Measurements from ENCODE around the gene TRABD2B. TPM values are rescaled to one million over a fixed set of nuclear protein-coding genes. Genes with fewer than 3 reads are reported as not detected.

TRABD2B gene
- total and polyA plus RNA-seq, 2 of the 4 experiments (the other 2 are of a cell fraction) = not detected

DNA sequence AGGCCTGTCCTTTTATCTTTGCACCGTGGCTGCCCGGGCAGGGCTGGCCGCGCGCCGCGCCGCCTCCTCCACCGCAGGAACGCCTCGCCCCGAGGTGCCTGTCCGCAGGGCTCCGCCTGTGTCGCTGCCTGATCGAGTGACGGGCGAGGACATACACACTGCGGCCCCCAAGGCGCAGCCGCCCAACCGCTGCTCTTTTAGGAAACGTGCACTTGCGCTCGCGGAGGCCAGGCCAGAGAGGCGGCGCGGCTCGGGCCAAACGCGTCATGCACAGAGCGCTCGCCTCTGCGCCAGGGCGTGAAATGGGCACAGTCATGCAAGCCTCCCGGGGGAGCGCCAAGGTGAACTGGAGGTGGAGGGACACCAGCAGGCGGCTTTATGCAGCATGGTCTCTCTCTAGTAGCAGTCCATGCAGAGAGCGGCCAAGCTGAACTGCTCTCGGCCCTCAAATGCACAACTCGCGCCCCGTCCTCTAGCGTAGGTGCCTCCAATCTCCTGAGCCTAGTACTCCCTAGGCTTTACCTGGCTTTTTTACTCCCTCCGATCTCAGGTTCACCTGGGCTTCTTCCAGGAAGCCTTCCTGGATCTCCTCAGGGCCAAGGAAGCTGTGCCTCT, 12.9 kb downstream of the TRABD2B start:
- no peak for ATAC-seq (ENCODE audit: low read depth)

More for the DNA sequence above, 12.9 kb downstream of the TRABD2B start:
- no peak overlapping the region for H4K5ac ChIP-seq (ENCODE audit: low read depth, low read length)
- H2BK120ac ChIP-seq (ENCODE audit: low read depth, low read length) = no peak overlapping the region
- 18% methylated on average over 21 of the region's 46 CpGs; no CpG with 5 or more reads in 1 of the 2 experiments for WGBS, 2 experiments (ENCODE audit: extremely low coverage in 2 of 2, insufficient read length in 1 of 2)
- H3K18ac ChIP-seq (ENCODE audit: low read depth, low read length) = no peak overlapping the region
- H3K4me3 ChIP-seq (ENCODE audit: insufficient read depth, low read depth, low read length) = no peak overlapping the region
- no peak overlapping the region for H3K23ac ChIP-seq (ENCODE audit: low read depth, low read length)
- H2AK9ac ChIP-seq (replicated peaks; ENCODE audit: low read depth, low read length, poor library complexity) = no peak overlapping the region
- no peak overlapping the region for H2AK5ac ChIP-seq (ENCODE audit: low read depth, low read length)
- H2BK15ac ChIP-seq (ENCODE audit: low read depth, low read length) = no peak overlapping the region
- no peak overlapping the region for H4K91ac ChIP-seq (ENCODE audit: insufficient read depth, low read depth, low read length)
- H3K9me3 ChIP-seq (ENCODE audit: control insufficient read depth, insufficient read depth, low read length) = no peaks in the 10 kb centered on the region
- H3K14ac ChIP-seq (replicated peaks; ENCODE audit: low read depth, low read length) = no peak overlapping the region
- no peak overlapping the region for H3K27ac ChIP-seq (ENCODE audit: insufficient read depth, low read length)
- no peak overlapping the region for H2BK20ac ChIP-seq (ENCODE audit: low read depth, low read length)
- BruUV-seq (replicated peaks) = no TSS peak
- ChIA-PET POLR2A (ENCODE audit: unreplicated experiment) (no interaction called here), CTCF (no interaction called here)
- H3K79me1 ChIP-seq (ENCODE audit: low read depth in 1 of 2, low read length in 2 of 2) = no peaks in the 10 kb centered on the region
- no peaks in the 10 kb centered on the region for H4K20me1 ChIP-seq (ENCODE audit: insufficient read depth, low read length)
- no peak overlapping the region for H2AFZ ChIP-seq (replicated peaks; ENCODE audit: low read length, poor library complexity)
- no peak overlapping the region for H3K56ac ChIP-seq (ENCODE audit: extremely low read depth, insufficient read depth, low read length)
- no peak overlapping the region for H4K8ac ChIP-seq (ENCODE audit: low read depth in 2 of 2, low read length in 2 of 2)
- no peaks in the 10 kb centered on the region for H3K4me1 ChIP-seq (ENCODE audit: control insufficient read depth, insufficient read depth, low read length)
- no peak overlapping the region for H3K4me2 ChIP-seq (ENCODE audit: low read depth, low read length)
- no peak for DNase-seq
- no peak for TF ChIP-seq BHLHE40 (IDR thresholded peaks at IDR 0.05; ENCODE audit: low read depth, low read length)
- TF ChIP-seq RFX5 (IDR thresholded peaks at IDR 0.05; ENCODE audit: low read depth, low read length) = no peak
- no peak for TF ChIP-seq CHD1 (IDR thresholded peaks at IDR 0.05; ENCODE audit: low read depth, low read length)
- in situ Hi-C loops (cut with MboI; ENCODE audit: low sequenced_read_pairs) = no loop called here
- peaks cover 10% of the 10 kb centered on the region for H3K27me3 ChIP-seq (ENCODE audit: control insufficient read depth, insufficient read depth, low read length)
- dilution Hi-C loops (cut with HindIII; ENCODE audit: low sequenced_read_pairs, unreplicated experiment) = no loop called here
- H2BK5ac ChIP-seq (ENCODE audit: low read depth, low read length, poor library complexity, severe bottlenecking) = no peak overlapping the region
- no peaks in the 10 kb centered on the region for H3K36me3 ChIP-seq (ENCODE audit: control insufficient read depth, insufficient read depth, low read length)
- no peaks in the 10 kb centered on the region for H3K9me1 ChIP-seq (ENCODE audit: insufficient read depth, low read length)
- H3K4ac ChIP-seq (ENCODE audit: low read depth, low read length) = no peak overlapping the region
- no peak overlapping the region for H3K9ac ChIP-seq (ENCODE audit: low read depth, low read length)
- intact Hi-C loops (cut with micrococcal nuclease) = no loop called here
